Right ventricle myocardium superior (tissue), 1 donor: ENCODE measurements around the gene CCDC17. TPM values are rescaled to one million over a fixed set of nuclear protein-coding genes. Genes with fewer than 3 reads are reported as not detected.

Source experiments
- ATAC-seq: fragments of 200-7000 bp; cut with Tn5 transposase; one replicate; pipeline ENCODE4 v1.9.1; 2020; ENCODE audit warnings: mild to moderate bottlenecking; ENCODE audit not compliant: poor library complexity
- DNase-seq: peaks from one replicate; pipeline ENCODE4 v3.0.0-alpha.2; 2020
- intact Hi-C: fragments of 100-400 bp; cut with DNase I; formaldehyde crosslinking; loops from one replicate; pipeline ENCODE4 v1.11.2; 2022
- long read RNA-seq: library from polyadenylated mRNA; unstranded; transcript quantifications from one replicate; pipeline ENCODE4 v2.0.0, GENCODE V29; 2021
- total RNA-seq: library from RNA; stranded (reverse); fragmentation: NEBNext Ultra II Directional; extraction: Animal tissue kit (Norgen Biotek cat#: 25700); gene quantifications from one replicate; pipeline ENCODE4 v1.2.1, GENCODE V29; 2021
- donor health status: DM: no; HTN: yes; CAD: no; lungs with severe emphysema.

CCDC17 gene
- total RNA-seq = 1.0 TPM
- long read RNA-seq, partial matches to known transcripts = 1 of 2 reads
- long read RNA-seq, other reads (novel, unspliced or antisense) = 1 of 2 reads

- DNase-seq (no peak), ATAC-seq (no peak)
- intact Hi-C loops = no loop called here
Measured at GRCh38 chr1:45623972-45624371, at the start of gene CCDC17. Gene CCDC17, minus strand, starts transcription at chr1:45624054. Its CDS starts 145 bp downstream, at chr1:45623909.

GRCh38 chr1:45669859-45670655 lies 46.2 kb upstream of the CCDC17 start:
- intact Hi-C loops = no loop called here
- no peak for ATAC-seq
- DNase-seq = no peak

- ATAC-seq (no peak), DNase-seq (no peak)
- intact Hi-C loops = no loop called here
Measured at GRCh38 chr1:45669379-45669778, 45.5 kb upstream of the CCDC17 start.

GRCh38 chr1:45668526-45668925 lies 44.7 kb upstream of the CCDC17 start:
- ATAC-seq (no peak), DNase-seq (no peak)
- intact Hi-C loops = no loop called here

GRCh38 chr1:45667321-45668111 lies 43.7 kb upstream of the CCDC17 start:
- ATAC-seq (peak; percentile 49), DNase-seq (no peak)
- intact Hi-C loops = no loop called here

GRCh38 chr1:45666836-45667235 lies 43.0 kb upstream of the CCDC17 start:
- intact Hi-C loops = no loop called here
- no peak for DNase-seq
- ATAC-seq = peak; percentile 56

- intact Hi-C loops = no loop called here
- no peak for ATAC-seq
- DNase-seq = no peak
Measured at GRCh38 chr1:45660336-45660735, 36.5 kb upstream of the CCDC17 start.

- ATAC-seq (no peak), DNase-seq (no peak)
- intact Hi-C loops = no loop called here
Measured at GRCh38 chr1:45659222-45659621, 35.4 kb upstream of the CCDC17 start.

GRCh38 chr1:45658171-45658570 lies 34.3 kb upstream of the CCDC17 start:
- intact Hi-C loops = no loop called here
- DNase-seq = no peak
- ATAC-seq = no peak

GRCh38 chr1:45656573-45657226 lies 32.8 kb upstream of the CCDC17 start:
- no peak for DNase-seq
- no peak for ATAC-seq
- intact Hi-C loops = no loop called here

- DNase-seq (no peak), ATAC-seq (no peak)
- intact Hi-C loops = no loop called here
Measured at GRCh38 chr1:45654540-45655280, 30.9 kb upstream of the CCDC17 start.

GRCh38 chr1:45647248-45648021 lies 23.6 kb upstream of the CCDC17 start:
- intact Hi-C loops = no loop called here
- DNase-seq (no peak), ATAC-seq (peak; percentile 70)

GRCh38 chr1:45644661-45645060 lies 20.8 kb upstream of the CCDC17 start:
- intact Hi-C loops = no loop called here
- DNase-seq = no peak

GRCh38 chr1:45643978-45644377 lies 20.1 kb upstream of the CCDC17 start:
- no peak for DNase-seq
- no peak for ATAC-seq
- intact Hi-C loops = no loop called here

More at GRCh38 chr1:45644661-45645060, 20.8 kb upstream of the CCDC17 start:
- ATAC-seq = no peak

- intact Hi-C loops = no loop called here
- ATAC-seq (no peak), DNase-seq (no peak)
Measured at GRCh38 chr1:45643321-45643720, 19.5 kb upstream of the CCDC17 start.

- intact Hi-C loops = no loop called here
- no peak for ATAC-seq
- no peak for DNase-seq
Measured at GRCh38 chr1:45640293-45640692, 16.4 kb upstream of the CCDC17 start.

- no peak for ATAC-seq
- DNase-seq = no peak
- intact Hi-C loops = no loop called here
Measured at GRCh38 chr1:45635211-45635610, 11.4 kb upstream of the CCDC17 start.

GRCh38 chr1:45630429-45630828 lies 6.6 kb upstream of the CCDC17 start:
- intact Hi-C loops = no loop called here
- DNase-seq = no peak
- ATAC-seq = no peak
